Measurements from ENCODE around the gene SLC30A3. TPM values are rescaled to one million over a fixed set of nuclear protein-coding genes. Genes with fewer than 3 reads are reported as not detected.

SLC30A3 gene
- total RNA-seq, 1 donor from 2014 or later: not detected

- no peak overlapping the region for H3K27ac Mint-ChIP-seq (ENCODE audit: unreplicated experiment)
- peaks cover 10% of the 10 kb centered on the region for H3K4me1 Mint-ChIP-seq (ENCODE audit: unreplicated experiment)
- H3K4me3 Mint-ChIP-seq (ENCODE audit: unreplicated experiment): no peak overlapping the region
- no peaks in the 10 kb centered on the region for H3K27me3 Mint-ChIP-seq (ENCODE audit: unreplicated experiment)
- H3K9me3 Mint-ChIP-seq (ENCODE audit: unreplicated experiment): no peaks in the 10 kb centered on the region
- peaks cover 52% of the 10 kb centered on the region for H3K36me3 Mint-ChIP-seq (ENCODE audit: unreplicated experiment)
- DNase-seq (ENCODE audit: extremely low spot score, unreplicated experiment): no peak
- no peak for TF ChIP-seq CTCF (IDR thresholded peaks at IDR 0.05)
These were observed 40.4 kb downstream of the SLC30A3 start for GRCh38 chr2:27222407-27222806.

- TF ChIP-seq CTCF (IDR thresholded peaks at IDR 0.05): no peak
- Mint-ChIP-seq H3K27me3 (ENCODE audit: unreplicated experiment) (no peaks in the 10 kb centered on the region), H3K36me3 (ENCODE audit: unreplicated experiment) (peaks cover 39% of the 10 kb centered on the region), H3K9me3 (ENCODE audit: unreplicated experiment) (no peaks in the 10 kb centered on the region), H3K27ac (ENCODE audit: unreplicated experiment) (no peak overlapping the region), H3K4me3 (ENCODE audit: unreplicated experiment) (no peak overlapping the region), H3K4me1 (ENCODE audit: unreplicated experiment) (peaks cover 19% of the 10 kb centered on the region)
- no peak for DNase-seq (ENCODE audit: extremely low spot score, unreplicated experiment)
These were observed 41.7 kb downstream of the SLC30A3 start for GRCh38 chr2:27221166-27221565.

- H3K27ac Mint-ChIP-seq (ENCODE audit: unreplicated experiment): no peak overlapping the region
- DNase-seq (ENCODE audit: extremely low spot score, unreplicated experiment): no peak
- no peak overlapping the region for H3K4me3 Mint-ChIP-seq (ENCODE audit: unreplicated experiment)
- H3K27me3 Mint-ChIP-seq (ENCODE audit: unreplicated experiment): no peaks in the 10 kb centered on the region
- no peak for TF ChIP-seq CTCF (IDR thresholded peaks at IDR 0.05)
- H3K4me1 Mint-ChIP-seq (ENCODE audit: unreplicated experiment): peaks cover 19% of the 10 kb centered on the region
- H3K9me3 Mint-ChIP-seq (ENCODE audit: unreplicated experiment): no peaks in the 10 kb centered on the region
- peaks cover 35% of the 10 kb centered on the region for H3K36me3 Mint-ChIP-seq (ENCODE audit: unreplicated experiment)
These were observed 42.8 kb downstream of the SLC30A3 start for GRCh38 chr2:27220091-27220490.

- peaks cover 19% of the 10 kb centered on the region for H3K4me1 Mint-ChIP-seq (ENCODE audit: unreplicated experiment)
- no peak for DNase-seq (ENCODE audit: extremely low spot score, unreplicated experiment)
- peaks cover 27% of the 10 kb centered on the region for H3K36me3 Mint-ChIP-seq (ENCODE audit: unreplicated experiment)
- TF ChIP-seq CTCF (IDR thresholded peaks at IDR 0.05): no peak
- no peak overlapping the region for H3K4me3 Mint-ChIP-seq (ENCODE audit: unreplicated experiment)
- no peaks in the 10 kb centered on the region for H3K9me3 Mint-ChIP-seq (ENCODE audit: unreplicated experiment)
- no peaks in the 10 kb centered on the region for H3K27me3 Mint-ChIP-seq (ENCODE audit: unreplicated experiment)
- no peak overlapping the region for H3K27ac Mint-ChIP-seq (ENCODE audit: unreplicated experiment)
These were observed 43.8 kb downstream of the SLC30A3 start for GRCh38 chr2:27219091-27219490.

- no peak for DNase-seq (ENCODE audit: extremely low spot score, unreplicated experiment)
- Mint-ChIP-seq H3K27me3 (ENCODE audit: unreplicated experiment) (no peaks in the 10 kb centered on the region), H3K36me3 (ENCODE audit: unreplicated experiment) (peaks cover 25% of the 10 kb centered on the region), H3K4me1 (ENCODE audit: unreplicated experiment) (peaks cover 19% of the 10 kb centered on the region), H3K27ac (ENCODE audit: unreplicated experiment) (no peak overlapping the region), H3K4me3 (ENCODE audit: unreplicated experiment) (peak overlapping the region; percentile 92), H3K9me3 (ENCODE audit: unreplicated experiment) (no peaks in the 10 kb centered on the region)
- TF ChIP-seq CTCF (IDR thresholded peaks at IDR 0.05): no peak
These were observed 44.2 kb downstream of the SLC30A3 start for GRCh38 chr2:27218614-27219013.

Data from osteocyte (in vitro differentiated cells).